Measurements from ENCODE around the gene POLD1.

The POLD1 gene

DNA sequence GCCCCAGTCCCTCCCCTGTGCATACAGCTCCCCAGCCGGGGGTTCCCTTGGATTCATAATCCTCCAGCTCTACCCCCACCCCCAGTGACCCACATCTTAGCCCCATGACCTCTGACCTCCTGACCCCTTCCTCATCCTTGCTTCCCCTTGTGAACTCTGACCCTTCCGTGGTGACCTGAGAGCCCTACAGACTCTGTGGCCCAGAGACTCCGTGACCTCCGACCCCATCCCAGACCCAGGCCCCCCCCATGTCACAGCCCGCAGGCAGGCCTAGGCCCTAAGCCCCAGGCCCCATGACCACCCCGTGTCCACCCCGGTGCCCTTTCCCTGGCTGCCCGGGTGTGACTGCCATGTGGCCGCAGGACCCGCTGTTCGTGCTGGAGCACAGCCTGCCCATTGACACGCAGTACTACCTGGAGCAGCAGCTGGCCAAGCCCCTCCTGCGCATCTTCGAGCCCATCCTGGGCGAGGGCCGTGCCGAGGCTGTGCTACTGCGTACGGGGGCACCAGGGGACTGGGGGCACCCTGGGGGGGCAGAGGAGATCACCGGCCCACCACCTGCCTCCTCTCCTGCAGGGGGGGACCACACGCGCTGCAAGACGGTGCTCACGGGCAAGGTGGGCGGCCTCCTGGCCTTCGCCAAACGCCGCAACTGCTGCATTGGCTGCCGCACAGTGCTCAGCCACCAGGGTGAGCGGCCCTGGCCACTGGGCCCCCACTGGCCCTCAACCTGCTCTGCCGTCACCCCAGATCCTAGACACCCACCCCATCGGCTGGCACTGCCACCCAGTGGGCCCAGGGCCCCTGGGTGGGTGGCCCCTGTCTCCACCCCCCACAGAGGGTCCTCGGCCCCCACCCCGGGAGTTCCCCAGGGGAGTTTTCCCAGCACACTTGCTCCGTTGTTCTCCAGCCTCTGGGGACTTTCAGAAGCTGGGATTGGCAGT lies 32.2 kb downstream of the POLD1 start:
- TF ChIP-seq EZH2phosphoT487 (conservative IDR thresholded peaks at IDR 0.05; ENCODE audit: low read length) (no peak), CTCF (IDR thresholded peaks at IDR 0.05; ENCODE audit: insufficient read depth, low read length, poor library complexity, severe bottlenecking) (no peak)
- Histone ChIP-seq H3F3A (ENCODE audit: insufficient read depth) (peaks cover 64% of the 10 kb centered on the region), H3K27me3 (ENCODE audit: low read length) (no peaks in the 10 kb centered on the region), H3K9ac (ENCODE audit: low read length) (peak overlapping the region; percentile 40; the same call in 1 of the 2 replicates), H4K20me1 (ENCODE audit: low read depth, low read length) (peaks cover 3% of the 10 kb centered on the region; the same call in 1 of the 2 replicates), H2AFZ (ENCODE audit: low read depth, low read length, severe bottlenecking) (no peak overlapping the region), H3K4me2 (ENCODE audit: low read depth, low read length, poor library complexity, severe bottlenecking) (peak overlapping the region; percentile 60), H3K9me2 (replicated peaks; ENCODE audit: insufficient read depth, low read length) (no peaks in the 10 kb centered on the region), H3K9me3 (ENCODE audit: insufficient read depth, low read length) (no peaks in the 10 kb centered on the region), H3K4me3 (ENCODE audit: insufficient read depth, low read length, poor library complexity, severe bottlenecking) (no peak overlapping the region), H3K36me3 (ENCODE audit: low read length) (peaks cover 9% of the 10 kb centered on the region; the same call in 1 of the 2 replicates), H3K27ac (ENCODE audit: low read depth, low read length) (peak overlapping the region; percentile 100), H3K79me2 (ENCODE audit: insufficient read depth, low read length) (peaks cover 22% of the 10 kb centered on the region)

- no peak overlapping the region for H2AFZ ChIP-seq (ENCODE audit: low read depth, low read length, severe bottlenecking)
- H3K79me2 ChIP-seq (ENCODE audit: insufficient read depth, low read length): peaks cover 31% of the 10 kb centered on the region
- peak overlapping the region; percentile 83 for H3K9ac ChIP-seq (ENCODE audit: low read length)
- no peaks in the 10 kb centered on the region for H3K9me3 ChIP-seq (ENCODE audit: insufficient read depth, low read length)
- H3K27me3 ChIP-seq (ENCODE audit: low read length): no peaks in the 10 kb centered on the region
- peak overlapping the region; percentile 96 for H3K4me2 ChIP-seq (ENCODE audit: low read depth, low read length, poor library complexity, severe bottlenecking)
- H4K20me1 ChIP-seq (ENCODE audit: low read depth, low read length): peaks cover 3% of the 10 kb centered on the region; the same call in 1 of the 2 replicates
- TF ChIP-seq EZH2phosphoT487 (conservative IDR thresholded peaks at IDR 0.05; ENCODE audit: low read length): no peak
- H3F3A ChIP-seq (ENCODE audit: insufficient read depth): peaks cover 61% of the 10 kb centered on the region
- peak overlapping the region; percentile 60 for H3K4me3 ChIP-seq (ENCODE audit: insufficient read depth, low read length, poor library complexity, severe bottlenecking)
- no peaks in the 10 kb centered on the region for H3K9me2 ChIP-seq (replicated peaks; ENCODE audit: insufficient read depth, low read length)
- peaks cover 9% of the 10 kb centered on the region; the same call in 1 of the 2 replicates for H3K36me3 ChIP-seq (ENCODE audit: low read length)
- H3K27ac ChIP-seq (ENCODE audit: low read depth, low read length): peak overlapping the region; percentile 100
Measured at GRCh38 chr19:50417111-50418081, 33.2 kb downstream of the POLD1 start.

- peak within 1 kb of the TSS; percentile 83 for H3K9ac ChIP-seq (ENCODE audit: low read length)
Measured at GRCh38 chr19:50418176-50419021, 34.3 kb downstream of the POLD1 start, which contains the start of gene SPIB. SPIB (plus strand) TSS chr19:50418938; CDS start chr19:50418963, 25 bp downstream.

More at GRCh38 chr19:50418176-50419021, 34.3 kb downstream of the POLD1 start, which contains the start of gene SPIB:
- no peak for TF ChIP-seq CTCF (IDR thresholded peaks at IDR 0.05; ENCODE audit: insufficient read depth, low read length, poor library complexity, severe bottlenecking)
- TF ChIP-seq EZH2phosphoT487 (conservative IDR thresholded peaks at IDR 0.05; ENCODE audit: low read length): no peak
- H3K4me3 ChIP-seq (ENCODE audit: insufficient read depth, low read length, poor library complexity, severe bottlenecking): peak within 1 kb of the TSS; percentile 60
- peak within 1 kb of the TSS; percentile 96 for H3K4me2 ChIP-seq (ENCODE audit: low read depth, low read length, poor library complexity, severe bottlenecking)
- H2AFZ ChIP-seq (ENCODE audit: low read depth, low read length, severe bottlenecking): no peak within 1 kb of the TSS
- H3K79me2 ChIP-seq (ENCODE audit: insufficient read depth, low read length): peaks cover 31% of the 10 kb centered on the region
- H3K9me3 ChIP-seq (ENCODE audit: insufficient read depth, low read length): no peaks in the 10 kb centered on the region
- peaks cover 68% of the 10 kb centered on the region for H3F3A ChIP-seq (ENCODE audit: insufficient read depth)
- H3K36me3 ChIP-seq (ENCODE audit: low read length): peaks cover 10% of the 10 kb centered on the region; the same call in 1 of the 2 replicates
- H3K27me3 ChIP-seq (ENCODE audit: low read length): no peaks in the 10 kb centered on the region
- H3K27ac ChIP-seq (ENCODE audit: low read depth, low read length): peak within 1 kb of the TSS; percentile 100
- peaks cover 3% of the 10 kb centered on the region; the same call in 1 of the 2 replicates for H4K20me1 ChIP-seq (ENCODE audit: low read depth, low read length)
- no peaks in the 10 kb centered on the region for H3K9me2 ChIP-seq (replicated peaks; ENCODE audit: insufficient read depth, low read length)
